ENCODE measurements around the gene AGBL4. TPM values are rescaled to one million over a fixed set of nuclear protein-coding genes. Genes with fewer than 3 reads are reported as not detected.

The AGBL4 gene
- total RNA-seq, 6 experiments from 2014 or later = not detected

DNA sequence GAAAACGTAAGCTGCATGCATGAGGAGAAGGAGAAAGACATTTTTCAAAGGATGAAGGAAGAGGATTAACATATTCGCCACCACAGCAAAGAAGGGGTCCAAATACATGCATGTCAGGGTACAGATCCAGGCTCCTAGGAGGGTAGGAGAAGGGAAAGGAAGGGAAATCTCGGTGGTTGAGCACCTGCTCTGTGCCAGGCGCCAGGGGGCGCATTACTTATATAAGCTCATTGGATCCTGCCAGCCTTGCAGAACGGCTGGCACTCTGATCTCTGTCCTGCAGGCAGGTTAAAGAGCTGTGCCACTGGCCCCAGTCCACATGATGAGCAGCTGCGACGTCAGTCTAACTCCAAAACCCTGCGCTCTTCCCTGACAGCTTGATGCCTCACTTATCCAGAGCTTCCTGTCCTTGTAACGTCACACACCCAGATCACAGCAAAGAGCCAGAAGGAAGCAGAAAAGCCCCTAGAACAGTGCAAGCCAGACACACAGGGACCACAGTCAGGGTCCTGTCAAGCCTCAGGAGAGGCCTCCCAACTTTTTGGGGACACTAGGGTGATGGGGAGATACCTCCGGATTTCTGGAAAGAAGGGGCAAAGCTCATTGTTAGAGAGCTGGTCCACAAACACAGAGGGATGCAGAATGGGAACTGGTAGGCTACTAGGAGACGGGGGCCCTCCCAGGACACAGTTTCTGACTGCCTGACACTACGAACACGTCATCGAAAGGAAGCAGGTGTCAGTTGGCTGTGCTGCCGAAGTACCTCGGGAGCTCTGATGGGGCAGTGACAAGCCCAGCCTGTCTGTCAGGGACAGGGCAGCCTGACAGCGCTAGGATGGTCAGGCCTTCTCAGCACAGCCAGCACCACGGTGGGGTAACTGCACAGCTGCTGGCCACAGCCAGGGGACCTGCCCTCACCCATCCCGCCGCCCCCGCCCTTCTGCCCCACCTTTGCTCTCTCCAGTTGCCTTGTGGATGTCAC lies 1346.2 kb downstream of the AGBL4 start:
- H3K27ac Mint-ChIP-seq = no peak overlapping the region
- TF ChIP-seq, protein P1, sequence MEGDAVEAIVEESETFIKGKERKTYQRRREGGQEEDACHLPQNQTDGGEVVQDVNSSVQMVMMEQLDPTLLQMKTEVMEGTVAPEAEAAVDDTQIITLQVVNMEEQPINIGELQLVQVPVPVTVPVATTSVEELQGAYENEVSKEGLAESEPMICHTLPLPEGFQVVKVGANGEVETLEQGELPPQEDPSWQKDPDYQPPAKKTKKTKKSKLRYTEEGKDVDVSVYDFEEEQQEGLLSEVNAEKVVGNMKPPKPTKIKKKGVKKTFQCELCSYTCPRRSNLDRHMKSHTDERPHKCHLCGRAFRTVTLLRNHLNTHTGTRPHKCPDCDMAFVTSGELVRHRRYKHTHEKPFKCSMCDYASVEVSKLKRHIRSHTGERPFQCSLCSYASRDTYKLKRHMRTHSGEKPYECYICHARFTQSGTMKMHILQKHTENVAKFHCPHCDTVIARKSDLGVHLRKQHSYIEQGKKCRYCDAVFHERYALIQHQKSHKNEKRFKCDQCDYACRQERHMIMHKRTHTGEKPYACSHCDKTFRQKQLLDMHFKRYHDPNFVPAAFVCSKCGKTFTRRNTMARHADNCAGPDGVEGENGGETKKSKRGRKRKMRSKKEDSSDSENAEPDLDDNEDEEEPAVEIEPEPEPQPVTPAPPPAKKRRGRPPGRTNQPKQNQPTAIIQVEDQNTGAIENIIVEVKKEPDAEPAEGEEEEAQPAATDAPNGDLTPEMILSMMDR (IDR thresholded peaks at IDR 0.05) = peak; percentile 51; the same call in 1 of the 2 replicates

GRCh38 chr1:48676822-48677221 lies 1346.9 kb downstream of the AGBL4 start:
- no peak overlapping the region for H3K27ac Mint-ChIP-seq
- H3K36me3 Mint-ChIP-seq (ENCODE audit: low read depth) = no peaks in the 10 kb centered on the region
- TF ChIP-seq, protein P1 (IDR thresholded peaks at IDR 0.05) = no peak
- H3K4me3 Mint-ChIP-seq = no peak overlapping the region
- no peak for DNase-seq
- H3K4me1 Mint-ChIP-seq (ENCODE audit: low read depth) = no peaks in the 10 kb centered on the region
- H3K27me3 Mint-ChIP-seq (ENCODE audit: insufficient read depth) = peaks cover 3% of the 10 kb centered on the region; the same call in 1 of the 2 replicates
- H3K9me3 Mint-ChIP-seq = peaks cover 70% of the 10 kb centered on the region

More for the DNA sequence above, 1346.2 kb downstream of the AGBL4 start:
- Mint-ChIP-seq H3K36me3 (ENCODE audit: low read depth) (no peaks in the 10 kb centered on the region), H3K27me3 (ENCODE audit: insufficient read depth) (peaks cover 3% of the 10 kb centered on the region; the same call in 1 of the 2 replicates), H3K4me3 (no peak overlapping the region), H3K9me3 (peaks cover 74% of the 10 kb centered on the region), H3K4me1 (ENCODE audit: low read depth) (no peaks in the 10 kb centered on the region)
- DNase-seq = no peak

GRCh38 chr1:48676376-48676775 lies 1347.4 kb downstream of the AGBL4 start:
- Mint-ChIP-seq H3K9me3 (peaks cover 66% of the 10 kb centered on the region), H3K4me3 (no peak overlapping the region), H3K4me1 (ENCODE audit: low read depth) (no peaks in the 10 kb centered on the region), H3K27ac (no peak overlapping the region), H3K36me3 (ENCODE audit: low read depth) (no peaks in the 10 kb centered on the region), H3K27me3 (ENCODE audit: insufficient read depth) (peaks cover 3% of the 10 kb centered on the region; the same call in 1 of the 2 replicates)
- DNase-seq = no peak
- TF ChIP-seq, protein P1 (IDR thresholded peaks at IDR 0.05) = no peak

DNA sequence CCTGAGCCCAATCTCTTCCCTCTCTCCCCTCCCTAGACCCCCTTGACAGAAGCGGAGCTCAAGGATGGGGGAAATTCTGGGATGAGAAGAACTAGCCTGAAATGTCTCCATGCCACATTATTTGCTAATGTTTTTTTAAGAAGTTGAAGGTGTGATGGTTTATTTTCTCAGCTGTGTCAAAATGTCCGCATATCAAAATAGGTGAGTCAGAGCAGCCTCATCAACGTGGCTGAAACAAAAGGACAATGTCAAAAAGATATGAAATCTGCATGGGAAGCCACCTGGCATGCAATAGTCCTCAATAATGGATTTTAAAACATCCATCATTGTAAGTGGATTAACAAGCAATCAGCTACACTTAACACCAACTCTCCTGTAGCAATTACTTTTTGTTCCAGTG lies 1348.5 kb downstream of the AGBL4 start:
- Mint-ChIP-seq H3K36me3 (ENCODE audit: low read depth) (no peaks in the 10 kb centered on the region), H3K27me3 (ENCODE audit: insufficient read depth) (peaks cover under 1% of the 10 kb centered on the region; the same call in 1 of the 2 replicates), H3K9me3 (peaks cover 58% of the 10 kb centered on the region), H3K4me3 (no peak overlapping the region), H3K4me1 (ENCODE audit: low read depth) (no peaks in the 10 kb centered on the region), H3K27ac (no peak overlapping the region)
- TF ChIP-seq, protein P1 (IDR thresholded peaks at IDR 0.05) = no peak
- DNase-seq = no peak

- Mint-ChIP-seq H3K27ac (no peak overlapping the region), H3K27me3 (ENCODE audit: insufficient read depth) (no peaks in the 10 kb centered on the region; the same call in none of the 2 replicates), H3K4me1 (ENCODE audit: low read depth) (no peaks in the 10 kb centered on the region), H3K36me3 (ENCODE audit: low read depth) (no peaks in the 10 kb centered on the region), H3K4me3 (no peak overlapping the region), H3K9me3 (peaks cover 58% of the 10 kb centered on the region)
- DNase-seq = no peak
- TF ChIP-seq, protein P1 (IDR thresholded peaks at IDR 0.05) = no peak
Observed at GRCh38 chr1:48674641-48675040, 1349.1 kb downstream of the AGBL4 start.
